ENCODE results near the gene ZNF45.

The ZNF45 gene

DNA sequence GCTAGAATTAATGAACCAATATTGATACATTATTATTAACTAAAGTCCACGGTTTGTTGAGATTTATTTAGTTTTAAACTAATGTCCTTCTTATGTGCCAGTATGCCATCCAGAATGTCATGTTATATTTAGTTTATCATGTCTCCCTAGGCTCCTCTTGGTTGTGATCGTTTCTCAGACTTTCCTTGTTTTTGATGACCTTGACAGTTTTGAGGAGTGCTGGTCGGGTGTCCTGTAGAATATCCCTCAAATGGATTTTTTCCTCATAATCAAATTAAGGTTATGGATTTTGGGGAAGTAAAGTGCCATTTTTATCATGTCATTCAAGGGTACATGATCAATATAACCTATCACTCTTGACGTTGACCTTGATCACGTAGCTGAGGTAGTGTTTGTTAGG is 6.1 kb upstream of the ZNF45 start:
- DNase-seq, result no peak
- TF ChIP-seq, protein P1, sequence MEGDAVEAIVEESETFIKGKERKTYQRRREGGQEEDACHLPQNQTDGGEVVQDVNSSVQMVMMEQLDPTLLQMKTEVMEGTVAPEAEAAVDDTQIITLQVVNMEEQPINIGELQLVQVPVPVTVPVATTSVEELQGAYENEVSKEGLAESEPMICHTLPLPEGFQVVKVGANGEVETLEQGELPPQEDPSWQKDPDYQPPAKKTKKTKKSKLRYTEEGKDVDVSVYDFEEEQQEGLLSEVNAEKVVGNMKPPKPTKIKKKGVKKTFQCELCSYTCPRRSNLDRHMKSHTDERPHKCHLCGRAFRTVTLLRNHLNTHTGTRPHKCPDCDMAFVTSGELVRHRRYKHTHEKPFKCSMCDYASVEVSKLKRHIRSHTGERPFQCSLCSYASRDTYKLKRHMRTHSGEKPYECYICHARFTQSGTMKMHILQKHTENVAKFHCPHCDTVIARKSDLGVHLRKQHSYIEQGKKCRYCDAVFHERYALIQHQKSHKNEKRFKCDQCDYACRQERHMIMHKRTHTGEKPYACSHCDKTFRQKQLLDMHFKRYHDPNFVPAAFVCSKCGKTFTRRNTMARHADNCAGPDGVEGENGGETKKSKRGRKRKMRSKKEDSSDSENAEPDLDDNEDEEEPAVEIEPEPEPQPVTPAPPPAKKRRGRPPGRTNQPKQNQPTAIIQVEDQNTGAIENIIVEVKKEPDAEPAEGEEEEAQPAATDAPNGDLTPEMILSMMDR (IDR thresholded peaks at IDR 0.05; ENCODE audit: low read depth, low read length), result no peak
- Histone ChIP-seq H3K27me3 (peaks cover 13% of the 10 kb centered on the region), H3K4me1 (no peaks in the 10 kb centered on the region), H3K9me3 (no peaks in the 10 kb centered on the region), H3K4me3 (ENCODE audit: low read depth, low read length) (no peak overlapping the region), H3K36me3 (no peaks in the 10 kb centered on the region)

- DNase-seq, result no peak
- Histone ChIP-seq H3K36me3 (no peaks in the 10 kb centered on the region), H3K27me3 (peaks cover 13% of the 10 kb centered on the region), H3K4me1 (no peaks in the 10 kb centered on the region), H3K4me3 (ENCODE audit: low read depth, low read length) (no peak overlapping the region), H3K9me3 (no peaks in the 10 kb centered on the region)
- TF ChIP-seq, protein P1 (IDR thresholded peaks at IDR 0.05; ENCODE audit: low read depth, low read length), result no peak
These were observed 5.6 kb upstream of the ZNF45 start for GRCh38 chr19:43940719-43941118.

DNA sequence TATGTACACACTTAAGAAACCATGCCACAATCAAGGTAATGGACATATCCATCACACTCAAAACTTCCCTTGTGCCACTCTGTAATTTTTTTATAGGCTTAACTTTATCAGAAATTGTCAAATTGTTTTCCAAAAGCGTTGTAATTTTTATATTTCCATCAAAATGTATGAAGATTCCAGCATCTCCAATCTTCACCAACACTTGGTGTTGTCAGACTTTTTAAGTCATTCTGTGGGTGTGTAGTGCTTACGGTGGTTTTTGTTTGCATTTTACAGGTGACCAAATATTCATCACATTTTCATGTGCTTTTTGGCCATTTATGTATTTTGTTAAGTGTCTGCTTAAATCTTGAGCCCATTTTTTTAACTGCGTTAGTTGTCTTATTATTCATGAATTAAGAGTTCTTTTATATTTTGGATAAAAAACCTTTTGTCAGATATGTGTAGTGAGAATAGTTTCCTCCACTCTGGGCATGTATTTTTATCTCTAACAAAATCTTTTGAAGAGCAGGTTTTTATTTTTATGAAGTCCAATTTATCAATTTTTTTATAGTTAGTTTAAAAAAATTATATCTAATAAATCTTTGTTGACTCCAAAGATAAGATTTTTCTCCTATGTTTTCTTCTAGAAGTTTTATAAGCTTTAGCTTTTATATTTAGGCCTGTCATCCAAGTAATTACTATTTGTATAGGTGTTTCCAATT is 4.6 kb upstream of the ZNF45 start:
- Histone ChIP-seq H3K4me3 (ENCODE audit: low read depth, low read length) (no peak overlapping the region), H3K4me1 (no peaks in the 10 kb centered on the region), H3K36me3 (no peaks in the 10 kb centered on the region), H3K27me3 (peaks cover 13% of the 10 kb centered on the region), H3K9me3 (no peaks in the 10 kb centered on the region)
- TF ChIP-seq, protein P1 (IDR thresholded peaks at IDR 0.05; ENCODE audit: low read depth, low read length), result no peak
- no peak for DNase-seq

DNA sequence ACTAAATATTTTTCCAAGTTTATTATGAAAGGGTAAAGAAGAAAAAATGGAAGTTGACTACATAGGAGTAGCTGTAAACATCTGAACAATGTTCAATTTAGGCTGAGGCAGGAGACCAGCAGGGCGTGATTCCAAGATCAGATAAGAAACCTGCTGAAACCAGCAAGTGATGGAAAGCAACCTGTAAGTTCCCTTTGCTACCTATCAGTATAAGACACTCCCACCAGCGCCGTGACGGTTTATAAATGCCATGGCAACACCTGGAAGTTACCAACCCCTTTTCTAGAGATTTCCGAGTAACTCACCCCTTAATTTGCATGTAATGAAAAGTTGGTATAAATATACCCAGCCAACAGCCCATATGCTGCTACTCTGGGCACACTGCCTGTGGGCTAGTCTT is 1.1 kb upstream of the ZNF45 start:
- H3K36me3 ChIP-seq, result peaks cover 11% of the 10 kb centered on the region; the same call in 1 of the 2 replicates
- no peak overlapping the region for H3K4me3 ChIP-seq (ENCODE audit: low read depth, low read length)
- no peaks in the 10 kb centered on the region for H3K4me1 ChIP-seq
- no peaks in the 10 kb centered on the region for H3K9me3 ChIP-seq
- TF ChIP-seq, protein P1 (IDR thresholded peaks at IDR 0.05; ENCODE audit: low read depth, low read length), result no peak
- no peak for DNase-seq
- peaks cover 10% of the 10 kb centered on the region for H3K27me3 ChIP-seq

GRCh38 chr19:43934055-43934984 is 762 bp downstream of the ZNF45 start:
- Histone ChIP-seq H3K9me3 (no peaks in the 10 kb centered on the region), H3K4me3 (ENCODE audit: low read depth, low read length) (peak overlapping the region; percentile 82), H3K36me3 (peaks cover 23% of the 10 kb centered on the region), H3K4me1 (no peaks in the 10 kb centered on the region), H3K27me3 (no peaks in the 10 kb centered on the region)
- no peak for DNase-seq
- TF ChIP-seq, protein P1 (IDR thresholded peaks at IDR 0.05; ENCODE audit: low read depth, low read length), result no peak

GRCh38 chr19:43928820-43929219 is 6.3 kb downstream of the ZNF45 start:
- DNase-seq, result no peak
- no peaks in the 10 kb centered on the region for H3K9me3 ChIP-seq
- no peak overlapping the region for H3K4me3 ChIP-seq (ENCODE audit: low read depth, low read length)
- H3K36me3 ChIP-seq, result peaks cover 58% of the 10 kb centered on the region
- no peaks in the 10 kb centered on the region for H3K4me1 ChIP-seq
- no peaks in the 10 kb centered on the region for H3K27me3 ChIP-seq
- TF ChIP-seq, protein P1 (IDR thresholded peaks at IDR 0.05; ENCODE audit: low read depth, low read length), result no peak
